GM19452 (cell line): ENCODE data around the gene HOXD12.
A peak's percentile ranks its signal among the peaks of the same experiment; 100 is the strongest.

Experiments
- ATAC-seq: cut with Tn5 transposase; IDR thresholded peaks from one replicate; pipeline ENCODE4 v1.9.1; 2021; ENCODE audit not compliant: unreplicated experiment

HOXD12 gene

DNA sequence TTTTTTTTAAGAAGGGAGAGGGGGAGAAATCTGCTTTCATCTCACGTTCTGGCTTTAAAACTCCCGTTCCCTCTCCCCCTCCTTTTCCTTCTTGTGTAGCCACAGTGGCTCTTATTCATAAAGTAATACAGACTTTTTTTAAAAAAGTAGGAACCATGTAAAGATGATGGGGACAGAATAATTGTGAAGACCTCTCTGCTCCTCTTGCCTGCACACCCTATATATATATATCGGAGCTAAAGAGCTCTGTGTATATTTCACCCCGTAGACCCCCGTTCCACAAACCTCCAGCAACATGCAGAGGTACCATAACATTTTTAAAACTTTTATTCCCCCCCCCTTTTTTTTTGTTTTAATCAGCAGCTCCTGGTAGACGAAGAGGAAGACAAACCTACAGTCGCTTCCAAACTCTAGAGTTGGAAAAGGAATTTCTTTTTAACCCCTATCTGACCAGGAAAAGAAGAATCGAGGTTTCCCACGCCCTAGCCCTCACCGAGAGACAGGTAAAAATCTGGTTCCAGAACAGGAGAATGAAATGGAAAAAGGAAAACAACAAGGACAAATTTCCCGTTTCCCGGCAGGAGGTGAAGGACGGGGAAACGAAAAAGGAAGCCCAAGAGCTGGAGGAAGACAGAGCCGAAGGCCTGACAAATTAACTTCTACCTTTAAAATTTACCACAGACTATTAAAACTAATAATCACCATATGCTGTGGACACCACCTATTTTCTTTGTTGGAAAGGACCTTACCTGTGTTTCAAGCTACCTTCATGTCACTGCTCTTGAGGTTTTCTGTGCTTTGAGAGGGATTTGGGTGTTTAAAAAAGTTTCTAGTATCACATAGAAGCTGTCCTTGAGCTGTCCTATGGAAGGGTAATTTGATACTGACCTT is 31.6 kb downstream of the HOXD12 start:
- ATAC-seq = no peak

DNA sequence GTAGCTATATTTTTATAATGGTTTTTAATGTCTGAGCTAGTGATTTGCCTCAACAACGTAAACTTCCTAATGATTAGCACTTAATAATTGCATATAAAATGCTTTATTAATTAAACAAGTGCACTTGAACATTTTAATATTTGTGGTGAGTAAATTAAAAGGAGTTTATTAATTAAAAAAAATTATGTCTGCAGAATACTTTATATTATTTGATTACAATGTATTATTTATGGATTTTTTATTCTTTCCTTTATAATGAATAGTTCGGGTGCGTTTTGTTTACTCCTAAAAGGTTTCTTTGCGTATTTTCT is 32.2 kb downstream of the HOXD12 start:
- no peak for ATAC-seq

GRCh38 chr2:176132205-176133171 is 32.9 kb downstream of the HOXD12 start:
- ATAC-seq = no peak

DNA sequence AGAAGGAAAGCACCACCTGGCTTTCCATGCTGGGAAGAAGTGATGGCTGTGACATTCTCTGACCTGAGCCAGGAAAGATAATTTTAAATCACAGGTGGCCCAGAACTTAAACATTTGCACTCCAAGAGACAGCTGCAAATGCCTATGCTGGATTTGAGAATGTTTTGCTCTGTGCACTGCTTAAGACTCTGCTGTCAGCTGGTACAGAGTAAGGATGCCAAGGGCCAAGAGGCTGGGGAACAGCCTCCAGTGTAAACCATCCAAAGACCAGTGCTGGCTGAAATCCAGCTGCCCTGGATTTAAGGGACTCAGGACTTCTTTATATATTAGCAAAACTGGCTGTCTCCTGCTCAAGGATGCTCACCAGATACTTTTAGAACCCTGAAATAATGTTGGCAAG is 33.8 kb downstream of the HOXD12 start:
- no peak for ATAC-seq

DNA sequence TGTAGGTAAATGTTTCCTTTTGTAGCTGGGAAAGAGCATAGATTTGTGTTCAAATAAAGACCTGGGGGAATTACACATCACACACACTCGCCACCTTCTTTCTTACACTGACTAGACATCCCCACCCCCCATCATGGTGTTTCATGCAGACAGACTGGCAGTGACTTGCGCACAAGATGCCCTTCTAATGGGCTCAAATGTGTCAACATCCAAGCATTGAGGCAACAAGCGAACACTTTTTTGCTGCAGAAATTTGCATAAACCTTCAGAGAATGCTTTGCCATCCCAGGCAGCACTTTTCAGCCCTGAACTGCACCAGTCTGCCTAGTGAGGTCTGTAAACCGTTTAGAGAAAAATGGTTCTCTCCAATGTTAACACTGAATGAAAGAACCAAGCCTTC is 34.4 kb downstream of the HOXD12 start:
- no peak for ATAC-seq

GRCh38 chr2:176135035-176135440 is 35.4 kb downstream of the HOXD12 start:
- no peak for ATAC-seq

- ATAC-seq = no peak
Observed at GRCh38 chr2:176136374-176137251, 37.0 kb downstream of the HOXD12 start.

DNA sequence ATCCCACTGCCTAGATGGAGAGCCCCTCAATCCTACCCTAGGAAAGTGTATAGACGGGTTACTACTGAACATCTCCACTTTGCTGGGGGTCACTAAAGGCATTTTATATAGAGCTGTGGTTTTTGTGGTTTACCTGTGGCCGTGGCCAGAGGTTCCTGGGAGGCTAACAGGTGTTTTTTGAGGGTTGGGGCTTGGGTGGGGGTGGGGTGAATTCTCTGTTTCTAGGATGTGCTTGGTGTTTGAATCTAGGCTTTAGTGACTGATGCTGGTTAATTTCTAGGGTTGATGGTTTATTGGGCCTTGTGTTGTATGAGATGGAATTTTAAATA is 37.6 kb downstream of the HOXD12 start:
- no peak for ATAC-seq

DNA sequence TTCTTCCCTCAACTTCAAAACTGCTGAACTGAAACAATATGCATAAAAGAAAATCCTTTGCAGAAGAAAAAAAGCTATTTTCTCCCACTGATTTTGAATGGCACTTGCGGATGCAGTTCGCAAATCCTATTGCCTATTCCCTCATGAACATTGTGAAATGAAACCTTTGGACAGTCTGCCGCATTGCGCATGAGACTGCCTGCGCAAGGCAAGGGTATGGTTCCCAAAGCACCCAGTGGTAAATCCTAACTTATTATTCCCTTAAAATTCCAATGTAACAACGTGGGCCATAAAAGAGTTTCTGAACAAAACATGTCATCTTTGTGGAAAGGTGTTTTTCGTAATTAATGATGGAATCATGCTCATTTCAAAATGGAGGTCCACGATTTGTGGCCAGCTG is 38.3 kb downstream of the HOXD12 start:
- ATAC-seq = no peak

- no peak for ATAC-seq
Observed at GRCh38 chr2:176138526-176138922, 38.9 kb downstream of the HOXD12 start.

- no peak for ATAC-seq
Observed at GRCh38 chr2:176138923-176139660, 39.5 kb downstream of the HOXD12 start.

DNA sequence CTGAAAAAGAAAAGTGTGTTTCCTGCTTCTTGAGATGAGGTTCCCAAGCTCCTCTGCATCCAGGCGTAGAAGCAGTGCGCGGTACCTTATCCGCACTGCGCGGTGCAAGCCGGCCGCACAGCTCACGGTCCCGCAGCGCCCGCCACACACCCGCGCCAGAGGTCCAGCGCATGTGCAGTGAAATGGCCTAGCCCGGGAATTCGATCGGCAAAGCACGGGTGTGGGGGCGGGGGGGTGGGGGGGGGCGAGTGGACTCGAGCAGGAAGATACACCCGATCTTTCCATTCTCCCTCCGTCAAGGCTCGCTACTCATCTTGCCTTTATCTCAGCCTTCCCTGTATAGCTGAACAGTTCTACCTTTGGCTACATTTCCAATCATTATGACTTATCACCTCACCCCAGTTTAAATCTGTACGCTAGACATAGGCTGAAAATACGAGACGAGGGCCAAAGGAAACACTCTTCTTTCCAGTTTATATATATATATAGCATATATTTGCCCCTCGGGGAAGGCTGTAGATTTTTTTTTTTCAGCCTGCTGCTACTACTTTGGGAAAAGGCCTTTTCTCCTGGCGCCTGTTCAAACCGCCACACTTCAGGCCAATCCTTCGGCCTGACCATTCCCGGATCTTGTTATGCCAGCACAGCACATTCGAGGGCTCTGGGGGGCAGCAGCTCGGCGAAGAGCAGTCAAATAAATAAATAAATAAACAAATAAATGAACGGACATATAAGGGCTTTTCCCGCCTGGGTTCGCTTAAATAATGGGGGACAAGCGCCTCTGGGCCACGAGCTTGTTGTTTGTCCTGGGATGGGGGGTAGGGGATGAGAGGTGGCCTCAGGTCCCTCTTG is 40.3 kb downstream of the HOXD12 start:
- no peak for ATAC-seq

GRCh38 chr2:176140513-176141317 is 41.1 kb downstream of the HOXD12 start:
- peak; percentile 95 for ATAC-seq

DNA sequence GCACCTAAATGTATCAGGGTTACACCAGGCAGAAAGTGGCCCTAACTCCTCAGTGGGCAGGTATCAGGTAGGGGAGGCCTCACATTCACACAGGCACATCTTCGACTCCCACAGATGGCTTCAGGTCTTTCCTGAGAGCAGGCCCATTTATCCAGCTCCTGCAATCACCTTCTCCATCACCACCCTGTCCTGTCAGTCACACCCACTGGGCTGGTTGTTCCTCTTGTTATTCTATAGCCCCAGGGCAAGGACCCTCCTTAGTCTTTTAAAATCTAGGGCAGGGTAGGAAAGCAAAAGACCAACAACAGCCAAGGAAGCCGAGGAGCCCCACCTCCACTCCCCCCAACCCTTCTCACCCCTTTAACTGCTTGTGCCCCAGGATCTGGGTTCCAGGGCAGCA is 42.7 kb downstream of the HOXD12 start:
- no peak for ATAC-seq

GRCh38 chr2:176145085-176145969 is 45.7 kb downstream of the HOXD12 start:
- no peak for ATAC-seq

DNA sequence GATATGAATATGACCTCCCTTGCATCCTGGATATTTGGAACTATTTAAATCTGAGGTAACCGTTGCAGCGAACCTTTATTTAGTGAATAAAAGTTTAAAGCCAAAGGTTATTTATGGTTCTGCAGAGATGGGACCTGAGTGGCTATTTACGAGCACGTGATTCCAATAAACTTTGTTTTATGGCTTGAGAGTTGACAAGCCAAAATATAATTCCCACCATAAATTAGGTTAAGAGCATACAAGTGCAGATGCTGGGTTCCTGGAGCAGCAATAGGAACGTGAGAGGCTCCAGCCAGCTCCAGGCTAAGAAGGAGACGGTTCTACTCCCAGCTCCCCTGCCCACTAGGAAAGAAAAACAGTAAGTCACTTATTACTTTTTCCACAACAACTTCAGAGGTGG is 46.5 kb downstream of the HOXD12 start:
- ATAC-seq = no peak

- no peak for ATAC-seq
Observed at GRCh38 chr2:176146645-176147044, 47.0 kb downstream of the HOXD12 start.
